ENCODE data around the gene SASH1. TPM values are rescaled to one million over a fixed set of nuclear protein-coding genes. Genes with fewer than 3 reads are reported as not detected.
"Not testable (repeated sequence)": the region's sequence is repeated elsewhere in the genome, so short reads cannot be mapped to it uniquely, and the experiment has no call there.

SASH1 gene
- total RNA-seq, 1 donor from 2014 or later, result 70.2 TPM

- Histone ChIP-seq H3K27me3 (no peaks in the 10 kb centered on the region), H3K4me1 (peaks cover 0 to 16% of the 10 kb centered on the region in 2 donors), H3K27ac (peak overlapping the region in 1 of 2 donors; percentile 39), H3K9me3 (no peaks in the 10 kb centered on the region), H3K4me3 (no peak overlapping the region), H3K36me3 (no peaks in the 10 kb centered on the region)
- intact Hi-C loops (cut with DNase I), result loop anchor here (5.0 kb wide), 1 partner anchor 37 kb away; no protein-coding TSS in a partner anchor
- no peak for DNase-seq (ENCODE audit: low spot score in 2 of 2)
- TF ChIP-seq, protein P1, sequence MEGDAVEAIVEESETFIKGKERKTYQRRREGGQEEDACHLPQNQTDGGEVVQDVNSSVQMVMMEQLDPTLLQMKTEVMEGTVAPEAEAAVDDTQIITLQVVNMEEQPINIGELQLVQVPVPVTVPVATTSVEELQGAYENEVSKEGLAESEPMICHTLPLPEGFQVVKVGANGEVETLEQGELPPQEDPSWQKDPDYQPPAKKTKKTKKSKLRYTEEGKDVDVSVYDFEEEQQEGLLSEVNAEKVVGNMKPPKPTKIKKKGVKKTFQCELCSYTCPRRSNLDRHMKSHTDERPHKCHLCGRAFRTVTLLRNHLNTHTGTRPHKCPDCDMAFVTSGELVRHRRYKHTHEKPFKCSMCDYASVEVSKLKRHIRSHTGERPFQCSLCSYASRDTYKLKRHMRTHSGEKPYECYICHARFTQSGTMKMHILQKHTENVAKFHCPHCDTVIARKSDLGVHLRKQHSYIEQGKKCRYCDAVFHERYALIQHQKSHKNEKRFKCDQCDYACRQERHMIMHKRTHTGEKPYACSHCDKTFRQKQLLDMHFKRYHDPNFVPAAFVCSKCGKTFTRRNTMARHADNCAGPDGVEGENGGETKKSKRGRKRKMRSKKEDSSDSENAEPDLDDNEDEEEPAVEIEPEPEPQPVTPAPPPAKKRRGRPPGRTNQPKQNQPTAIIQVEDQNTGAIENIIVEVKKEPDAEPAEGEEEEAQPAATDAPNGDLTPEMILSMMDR (IDR thresholded peaks at IDR 0.05), result no peak
Measured at GRCh38 chr6:148383658-148384368, 41.2 kb downstream of the SASH1 start.

DNA sequence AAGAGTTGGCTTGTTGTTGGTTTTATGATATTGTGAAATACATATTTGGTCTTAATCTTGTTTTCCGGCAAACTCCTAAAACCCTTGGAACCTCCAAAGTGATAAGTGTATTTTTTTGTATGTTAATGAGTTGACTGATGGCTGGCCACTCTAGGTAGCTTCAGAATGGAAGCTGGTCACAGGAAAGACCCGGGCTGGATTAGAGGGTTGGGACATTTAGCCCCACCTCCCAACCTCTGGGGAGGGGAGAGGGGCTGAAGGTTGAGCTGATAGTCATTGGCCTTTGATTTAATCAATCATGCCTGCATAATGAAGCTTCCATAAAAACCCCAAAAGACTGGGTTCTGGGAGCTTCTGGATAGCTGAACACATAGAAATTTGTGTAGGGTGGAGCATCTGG is 42.7 kb downstream of the SASH1 start:
- peaks cover 0 to 3% of the 10 kb centered on the region in 2 donors for H3K36me3 ChIP-seq
- intact Hi-C loops (cut with DNase I), result no loop called here
- H3K4me3 ChIP-seq, result no peak overlapping the region
- TF ChIP-seq, protein P1 (IDR thresholded peaks at IDR 0.05), result no peak
- no peaks in the 10 kb centered on the region for H3K9me3 ChIP-seq
- no peaks in the 10 kb centered on the region for H3K27me3 ChIP-seq
- peaks cover 0 to 20% of the 10 kb centered on the region in 2 donors for H3K4me1 ChIP-seq
- H3K27ac ChIP-seq, result no peak overlapping the region
- no peak for DNase-seq (ENCODE audit: low spot score in 2 of 2)

DNA sequence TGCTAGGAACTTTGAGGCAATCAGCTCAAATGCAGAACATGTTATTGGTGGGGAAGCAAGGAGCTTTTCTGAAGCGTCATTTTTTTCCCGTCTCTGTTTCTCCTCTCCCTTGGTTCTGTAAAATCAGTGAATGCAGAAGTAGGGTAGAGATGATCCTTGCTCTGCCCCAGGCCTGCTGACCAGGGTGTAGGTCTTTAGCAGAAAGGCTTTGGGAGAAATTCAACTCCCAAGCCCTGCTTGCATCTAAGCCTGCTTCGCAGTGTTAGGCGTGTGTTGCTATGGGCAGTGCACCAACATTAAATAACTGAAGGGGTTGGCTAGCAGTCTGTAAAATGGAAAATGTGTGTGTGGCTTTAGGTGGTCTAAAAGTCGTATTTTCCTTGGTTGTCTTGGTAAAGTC is 45.9 kb downstream of the SASH1 start:
- no peaks in the 10 kb centered on the region for H3K27me3 ChIP-seq
- H3K36me3 ChIP-seq, result peaks cover 0 to 5% of the 10 kb centered on the region in 2 donors
- H3K9me3 ChIP-seq, result no peaks in the 10 kb centered on the region
- DNase-seq (ENCODE audit: low spot score in 2 of 2), result no peak
- no peak overlapping the region for H3K27ac ChIP-seq
- intact Hi-C loops (cut with DNase I), result no loop called here
- H3K4me3 ChIP-seq, result no peak overlapping the region
- TF ChIP-seq, protein P1 (IDR thresholded peaks at IDR 0.05), result no peak
- H3K4me1 ChIP-seq, result peaks cover 0 to 11% of the 10 kb centered on the region in 2 donors

- Histone ChIP-seq H3K27me3 (no peaks in the 10 kb centered on the region), H3K9me3 (no peaks in the 10 kb centered on the region), H3K4me1 (peaks cover 0 to 12% of the 10 kb centered on the region in 2 donors), H3K4me3 (no peak overlapping the region), H3K27ac (no peak overlapping the region), H3K36me3 (peaks cover 0 to 5% of the 10 kb centered on the region in 2 donors)
- no peak for DNase-seq (ENCODE audit: low spot score in 2 of 2)
- TF ChIP-seq, protein P1 (IDR thresholded peaks at IDR 0.05), result no peak
- intact Hi-C loops (cut with DNase I), result no loop called here
Measured at GRCh38 chr6:148389086-148389485, 46.4 kb downstream of the SASH1 start.

DNA sequence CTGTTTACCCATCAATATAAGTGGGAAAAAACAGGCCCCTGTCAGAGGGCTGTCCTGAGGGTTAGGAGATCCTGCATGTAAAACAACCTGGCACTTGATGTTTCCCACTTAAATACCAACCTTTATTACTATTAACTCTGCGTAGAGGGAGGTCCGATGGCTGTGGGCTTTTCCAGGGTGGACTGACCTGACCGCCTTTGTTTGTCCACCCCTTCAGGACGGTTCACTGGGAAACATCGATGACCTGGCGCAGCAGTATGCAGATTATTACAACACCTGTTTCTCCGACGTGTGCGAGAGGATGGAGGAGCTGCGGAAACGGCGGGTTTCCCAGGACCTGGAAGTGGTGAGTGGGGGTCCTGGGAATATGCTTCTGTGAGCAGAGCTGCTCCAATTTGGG is 47.3 kb downstream of the SASH1 start:
- Histone ChIP-seq H3K4me1 (peaks cover 0 to 12% of the 10 kb centered on the region in 2 donors), H3K36me3 (peaks cover 0 to 5% of the 10 kb centered on the region in 2 donors), H3K27me3 (no peaks in the 10 kb centered on the region), H3K4me3 (no peak overlapping the region), H3K27ac (no peak overlapping the region), H3K9me3 (no peaks in the 10 kb centered on the region)
- no peak for DNase-seq (ENCODE audit: low spot score in 2 of 2)
- intact Hi-C loops (cut with DNase I), result no loop called here
- TF ChIP-seq, protein P1 (IDR thresholded peaks at IDR 0.05), result no peak

DNA sequence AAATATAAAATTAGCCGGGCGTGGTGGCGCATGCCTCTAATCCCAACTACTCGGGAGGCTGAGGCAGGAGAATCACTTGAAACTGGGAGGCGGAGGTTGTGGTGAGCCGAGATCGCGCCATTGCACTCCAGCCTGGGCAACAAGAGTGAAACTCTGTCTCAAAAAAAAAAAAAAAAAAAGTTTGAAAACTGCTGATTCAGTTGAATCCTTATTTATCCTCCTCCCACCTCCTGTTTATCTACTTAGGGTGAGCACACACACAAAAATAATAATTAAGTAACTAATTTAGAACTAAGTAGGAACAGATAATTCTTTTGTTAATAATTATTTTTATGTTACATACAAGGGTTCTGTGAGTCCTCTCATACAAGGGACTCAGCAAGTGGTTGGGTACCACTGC is 49.5 kb downstream of the SASH1 start:
- peaks cover 0 to 19% of the 10 kb centered on the region in 2 donors for H3K4me1 ChIP-seq
- H3K27me3 ChIP-seq; intact Hi-C loops (cut with DNase I); H3K4me3 ChIP-seq; H3K36me3 ChIP-seq; H3K27ac ChIP-seq; H3K9me3 ChIP-seq; DNase-seq (ENCODE audit: low spot score in 2 of 2): not testable (repeated sequence)
